Islet precursor cell (in vitro differentiated cells): ENCODE measurements around the gene TTC22.
A peak's percentile ranks its signal among the peaks of the same experiment; 100 is the strongest.

ENCODE experiments used
- DNase-seq: peaks from one replicate; pipeline ENCODE4 v3.0.0-alpha.2; 2018

The TTC22 gene

GRCh38 chr1:54833121-54833520 lies 32.0 kb upstream of the TTC22 start:
- DNase-seq = peak; percentile 40

GRCh38 chr1:54826226-54826816 lies 25.2 kb upstream of the TTC22 start:
- peak; percentile 32 for DNase-seq

DNA sequence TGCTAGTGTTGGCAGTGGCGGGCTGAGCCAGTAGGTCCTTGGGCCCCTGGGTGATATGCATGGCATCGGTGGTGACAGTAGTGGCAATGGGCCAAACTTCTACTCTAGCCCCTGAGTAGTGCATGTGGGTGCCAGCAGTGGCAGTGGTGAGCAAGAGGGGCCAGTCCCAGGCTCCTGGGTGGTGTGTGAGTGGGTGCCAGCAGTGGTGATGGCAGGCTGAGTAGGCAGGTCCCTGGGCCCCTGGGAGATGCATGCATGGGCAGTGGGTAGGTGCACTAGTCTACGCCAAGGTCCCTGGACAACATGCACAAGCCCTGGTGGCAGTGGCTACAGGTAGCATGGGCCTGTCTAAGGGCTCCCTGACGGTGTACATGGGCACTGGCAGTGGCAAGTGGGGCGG lies 24.6 kb upstream of the TTC22 start:
- DNase-seq = peak; percentile 27

DNA sequence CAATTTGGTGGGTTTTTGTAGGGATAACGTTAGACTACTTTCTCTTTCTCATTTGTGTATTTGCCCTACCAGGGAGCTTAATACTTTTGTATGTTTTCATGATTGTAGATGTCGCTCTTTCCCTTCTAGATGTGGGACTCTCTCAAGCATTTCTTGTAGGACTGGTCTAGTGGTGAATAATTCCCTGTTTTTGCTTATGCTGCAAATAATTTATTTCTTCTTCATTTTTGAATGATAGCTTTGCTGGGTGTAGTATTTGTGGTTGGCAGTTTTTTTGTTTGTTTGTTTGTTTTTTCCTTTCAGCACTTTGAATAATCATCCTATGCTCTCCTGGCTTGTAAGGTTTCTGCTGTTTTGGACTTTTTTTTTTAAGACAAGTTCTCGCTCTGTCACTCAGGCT lies 22.5 kb upstream of the TTC22 start:
- DNase-seq = no peak

GRCh38 chr1:54819733-54820132 lies 18.6 kb upstream of the TTC22 start:
- DNase-seq = no peak

- peak; percentile 51 for DNase-seq
These were observed 18.0 kb upstream of the TTC22 start for GRCh38 chr1:54819195-54819536.

DNA sequence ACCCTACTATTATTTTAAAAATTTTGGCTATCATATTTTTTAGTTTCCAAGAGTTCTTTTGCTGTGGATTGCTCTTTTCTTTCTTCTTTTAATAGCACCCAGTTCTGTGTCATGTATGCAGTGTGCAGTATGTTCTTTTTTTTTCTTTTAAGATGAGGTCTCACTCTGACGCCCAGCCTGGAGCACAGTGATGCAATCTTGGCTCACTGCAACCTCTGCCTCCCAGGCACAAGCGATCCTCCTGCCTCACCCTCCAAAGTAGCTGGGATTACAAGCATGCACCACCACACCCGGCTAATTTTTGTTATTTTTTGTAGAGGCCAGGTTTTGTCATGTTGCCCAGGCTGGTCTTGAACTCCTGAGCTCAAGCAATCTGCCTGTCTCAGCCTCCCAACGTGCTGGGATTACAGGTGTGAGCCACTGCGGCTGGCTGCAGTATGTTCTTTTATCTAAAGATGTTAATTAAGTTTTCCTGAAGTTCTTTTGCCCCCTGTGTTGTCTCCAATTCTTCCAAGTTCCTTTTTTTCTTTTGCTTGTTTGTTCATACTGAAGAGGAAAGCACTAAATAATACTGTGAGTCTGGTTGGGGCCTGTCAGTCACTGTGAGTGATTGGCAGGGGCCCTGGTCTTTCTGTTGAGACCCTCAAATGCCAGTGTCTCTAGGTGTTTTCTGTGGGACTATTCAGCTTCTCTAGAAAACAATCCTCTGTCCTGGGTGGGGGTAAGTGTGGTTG lies 17.5 kb upstream of the TTC22 start:
- DNase-seq = no peak

GRCh38 chr1:54816951-54817350 lies 15.8 kb upstream of the TTC22 start:
- peak; percentile 39 for DNase-seq

- peak; percentile 38 for DNase-seq
These were observed 15.0 kb upstream of the TTC22 start for GRCh38 chr1:54816130-54816529.

GRCh38 chr1:54815086-54815876 lies 14.2 kb upstream of the TTC22 start:
- peak; percentile 15 for DNase-seq

- DNase-seq = peak; percentile 32
These were observed 13.4 kb upstream of the TTC22 start for GRCh38 chr1:54814571-54814970.

GRCh38 chr1:54814126-54814498 lies 13.0 kb upstream of the TTC22 start:
- DNase-seq = peak; percentile 16

GRCh38 chr1:54813485-54814125 lies 12.5 kb upstream of the TTC22 start:
- DNase-seq = peak; percentile 46

DNA sequence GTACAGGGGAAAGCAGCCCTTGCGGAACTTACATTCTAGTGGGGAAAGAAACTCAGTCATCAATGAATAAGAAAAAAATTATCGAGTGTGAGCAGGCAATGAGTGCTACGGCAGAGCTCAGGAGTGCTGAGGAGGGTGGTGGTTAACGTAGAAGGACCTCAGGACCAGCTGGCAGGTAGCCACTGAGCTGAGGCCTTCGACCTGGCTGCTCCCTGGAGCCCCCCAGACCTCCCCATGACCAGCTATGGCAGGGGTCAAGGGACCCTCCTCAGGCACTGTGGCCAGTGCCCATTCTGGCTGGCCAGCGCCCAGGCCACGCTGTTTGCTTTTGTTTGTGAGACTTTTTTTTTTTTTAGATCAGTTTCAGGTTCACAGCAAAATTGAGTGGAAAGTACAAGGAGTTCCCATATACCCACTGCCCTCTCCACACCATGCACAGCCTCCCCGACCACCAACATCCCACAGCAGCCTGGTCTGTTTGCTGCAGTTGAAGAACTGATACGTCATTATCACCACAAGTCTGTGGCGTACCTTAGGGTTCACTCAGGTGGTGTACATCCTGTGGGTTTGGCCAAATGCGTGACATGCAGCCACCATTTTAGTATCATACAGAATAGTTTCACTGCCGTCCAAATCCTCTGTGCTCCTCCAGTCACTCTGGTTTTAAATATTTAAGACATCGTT lies 11.8 kb upstream of the TTC22 start:
- peak; percentile 41 for DNase-seq

GRCh38 chr1:54811739-54812655 lies 10.9 kb upstream of the TTC22 start:
- DNase-seq = peak; percentile 44

DNA sequence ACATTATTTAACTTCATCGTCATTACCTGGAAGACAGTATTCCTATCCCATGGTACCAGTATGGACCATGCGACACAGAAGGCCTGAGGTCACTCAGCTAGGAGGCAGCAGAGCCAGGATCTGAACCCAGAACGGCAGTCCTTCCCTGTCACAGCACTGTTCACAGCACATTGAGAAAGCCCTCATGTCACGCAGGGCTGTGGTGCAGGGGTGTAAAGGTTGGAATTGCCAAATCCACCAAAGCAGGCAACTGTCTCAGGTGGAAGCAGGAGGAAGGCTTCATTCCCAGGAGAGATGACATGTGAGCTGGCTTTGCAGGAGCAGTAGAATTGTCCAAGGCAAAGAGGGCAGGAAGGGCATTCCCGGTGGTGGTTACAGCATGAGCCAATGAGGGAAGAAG lies 9.9 kb upstream of the TTC22 start:
- peak; percentile 43 for DNase-seq

- peak; percentile 86 for DNase-seq
These were observed 9.2 kb upstream of the TTC22 start for GRCh38 chr1:54810153-54810942.

- DNase-seq = peak; percentile 38
These were observed 8.5 kb upstream of the TTC22 start for GRCh38 chr1:54809496-54810074.

DNA sequence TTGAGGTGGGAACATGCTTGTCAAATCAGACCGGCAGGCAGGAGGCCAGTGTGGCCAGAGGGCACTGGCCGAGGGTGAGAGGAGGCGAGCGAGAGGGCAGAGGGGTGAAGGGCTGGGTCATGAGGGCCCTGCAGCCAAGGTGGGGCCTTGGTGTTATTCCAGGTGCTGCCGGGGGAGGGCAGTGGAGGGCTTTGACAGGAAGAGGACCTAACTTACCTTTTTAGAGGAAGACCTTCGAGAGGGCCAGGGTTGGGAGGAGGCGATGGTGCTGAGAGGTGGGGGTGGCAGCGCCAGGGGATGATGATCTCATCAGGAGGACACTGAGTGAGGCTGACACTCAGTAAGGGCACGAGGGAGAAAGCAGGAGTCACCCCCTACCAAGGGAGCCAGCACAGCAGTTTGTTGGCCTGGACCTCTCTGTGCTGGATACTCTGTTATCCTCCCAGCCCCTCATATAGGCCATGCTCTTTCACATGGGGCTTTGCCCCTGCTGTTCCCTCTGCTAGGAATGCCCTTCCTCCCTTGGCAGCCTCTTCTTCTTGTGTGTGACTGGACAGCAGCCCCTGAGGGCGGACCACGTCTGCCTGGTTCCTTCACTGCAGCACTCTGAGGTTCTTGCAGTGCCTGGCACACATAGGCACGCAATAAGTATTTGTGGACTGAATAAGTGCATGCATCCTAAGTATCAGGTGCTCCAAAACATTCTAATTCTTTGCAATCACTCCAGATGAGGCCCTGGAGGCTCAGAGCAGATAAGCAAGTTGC lies 7.5 kb upstream of the TTC22 start:
- DNase-seq = peak; percentile 52

DNA sequence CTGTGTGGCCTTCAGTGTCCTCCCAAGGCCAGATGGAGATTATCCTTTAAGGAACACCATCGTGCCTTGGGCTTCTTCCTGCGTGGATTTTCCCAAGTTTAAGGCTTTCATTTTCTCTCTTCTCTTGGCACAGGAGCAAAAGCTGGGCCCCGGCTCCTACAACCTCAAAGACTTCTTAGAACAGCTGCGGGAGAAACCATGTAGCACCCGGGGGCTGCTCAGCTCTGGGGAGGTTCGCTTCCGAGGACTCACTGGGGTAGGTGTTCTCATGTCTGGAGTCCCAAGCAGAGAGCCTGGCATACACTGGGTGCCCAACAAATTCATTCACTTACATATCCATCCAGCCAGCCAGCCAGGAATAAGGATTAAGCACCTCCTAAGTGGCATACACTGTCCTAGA lies 6.6 kb upstream of the TTC22 start:
- DNase-seq = peak; percentile 37
